C4-2B (cell line): ENCODE measurements around the gene PRKD2.

Experiments used
- H3K27ac ChIP-seq: fragments of 450-650 bp; 2 replicates; pipeline ENCODE4 v1.5.1; 2017
- CTCF ChIP-seq: fragments of 450-650 bp; conservative IDR thresholded peaks from 2 replicates; pipeline ENCODE4 v1.5.1; 2017; ENCODE audit warnings: mild to moderate bottlenecking
- ZFX ChIP-seq: fragments of 450-650 bp; IDR thresholded peaks from 2 replicates; pipeline ENCODE4 v1.6.1; 2017

Gene PRKD2

GRCh38 chr19:46719629-46720502 lies 3.0 kb upstream of the PRKD2 start:
- TF ChIP-seq ZFX (no peak), CTCF (no peak)
- no peak overlapping the region for H3K27ac ChIP-seq

GRCh38 chr19:46718934-46719622 lies 2.2 kb upstream of the PRKD2 start:
- no peak overlapping the region for H3K27ac ChIP-seq
- TF ChIP-seq CTCF (no peak), ZFX (no peak)

- no peak overlapping the region for H3K27ac ChIP-seq
- no peak for TF ChIP-seq ZFX
- TF ChIP-seq CTCF, result no peak
Observed at GRCh38 chr19:46718157-46718933, 1.4 kb upstream of the PRKD2 start.

GRCh38 chr19:46717716-46718143 lies 816 bp upstream of the PRKD2 start:
- H3K27ac ChIP-seq, result peak overlapping the region; percentile 75; the same call in 1 of the 2 replicates
- TF ChIP-seq ZFX, result no peak
- no peak for TF ChIP-seq CTCF

- peak overlapping the region; percentile 75 for H3K27ac ChIP-seq
- TF ChIP-seq ZFX (no peak), CTCF (no peak)
Observed at GRCh38 chr19:46716672-46717033, 261 bp downstream of the PRKD2 start.

GRCh38 chr19:46715975-46716671 lies 791 bp downstream of the PRKD2 start:
- TF ChIP-seq CTCF (no peak), ZFX (no peak)

More at GRCh38 chr19:46715975-46716671, 791 bp downstream of the PRKD2 start:
- H3K27ac ChIP-seq, result peak overlapping the region; percentile 75
